Measurements from ENCODE around the gene ACOXL. TPM values are rescaled to one million over a fixed set of nuclear protein-coding genes. Genes with fewer than 3 reads are reported as not detected.

ACOXL gene
- polyA plus RNA-seq, 4 donors = 0.06 to 0.56 TPM; not detected in 2

DNA sequence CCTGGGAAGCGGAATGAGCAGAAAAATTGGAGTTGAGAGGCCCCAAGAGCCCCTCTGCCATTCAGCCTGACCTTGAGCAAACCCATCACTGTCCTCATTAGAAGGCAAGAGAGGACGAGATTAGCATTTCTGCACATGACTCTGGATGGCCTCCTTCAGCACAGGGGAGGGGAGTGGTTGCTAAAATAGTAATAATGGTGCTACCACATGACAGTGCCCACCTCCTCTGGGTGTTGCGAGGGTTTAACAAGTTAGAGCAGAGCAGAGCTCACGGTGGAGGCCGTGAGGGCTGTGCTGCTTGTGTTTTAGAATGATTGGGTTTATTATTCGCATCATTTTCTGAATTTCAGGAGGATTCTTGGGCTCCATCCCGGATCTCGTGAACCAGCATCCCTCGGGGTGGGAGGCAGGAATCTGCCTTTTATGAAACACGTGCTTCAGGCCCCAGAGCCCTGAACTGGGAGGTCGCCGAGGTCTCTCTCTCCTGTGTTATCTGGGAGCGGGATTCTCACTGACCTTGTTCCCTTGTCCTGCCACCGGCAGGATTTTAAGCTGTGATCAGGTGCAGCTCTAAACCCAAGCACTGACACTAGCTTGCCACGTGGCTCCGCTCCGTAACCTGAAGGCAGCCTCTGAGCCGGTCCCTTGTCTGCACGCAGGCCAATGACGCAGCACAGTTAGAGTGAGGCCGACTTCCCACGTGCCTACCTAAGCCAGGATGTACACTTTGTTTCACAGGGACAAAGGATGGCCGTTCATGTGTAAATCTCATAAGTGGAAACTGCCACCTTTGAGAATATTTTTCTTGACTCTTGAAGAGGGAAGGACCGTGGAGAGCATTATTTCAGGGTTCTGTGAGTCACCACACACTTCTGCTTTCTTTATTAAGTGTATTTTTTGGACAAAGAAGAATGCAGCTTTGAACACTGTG lies 142.3 kb downstream of the ACOXL start:
- H3K9me3 ChIP-seq (ENCODE audit: control insufficient read depth in 2 of 2, insufficient read depth in 1 of 2, low read depth in 1 of 2, low read length in 1 of 2) = no peaks in the 10 kb centered on the region
- H3K27ac ChIP-seq (ENCODE audit: low read depth in 1 of 3, low read length in 2 of 3) = no peak overlapping the region
- no peak for DNase-seq
- no peak overlapping the region for H3K4me3 ChIP-seq (ENCODE audit: low read depth in 1 of 3, low read length in 3 of 3)
- H3K4me1 ChIP-seq (ENCODE audit: control insufficient read depth in 3 of 3, insufficient read depth in 2 of 3, low read depth in 1 of 3, low read length in 2 of 3) = no peaks in the 10 kb centered on the region
- peaks cover 0 to 4% (median 0%) of the 10 kb centered on the region in 3 donors for H3K27me3 ChIP-seq (ENCODE audit: control insufficient read depth in 3 of 3, insufficient read depth in 3 of 3, low read length in 3 of 3)
- 83 to 87% (median 84%) methylated on average over 24 of the region's 24 CpGs for WGBS, 3 donors
- H3K36me3 ChIP-seq (ENCODE audit: control insufficient read depth in 3 of 3, insufficient read depth in 2 of 3, low read depth in 1 of 3, low read length in 3 of 3) = no peaks in the 10 kb centered on the region
- no peak for FAIRE-seq

DNA sequence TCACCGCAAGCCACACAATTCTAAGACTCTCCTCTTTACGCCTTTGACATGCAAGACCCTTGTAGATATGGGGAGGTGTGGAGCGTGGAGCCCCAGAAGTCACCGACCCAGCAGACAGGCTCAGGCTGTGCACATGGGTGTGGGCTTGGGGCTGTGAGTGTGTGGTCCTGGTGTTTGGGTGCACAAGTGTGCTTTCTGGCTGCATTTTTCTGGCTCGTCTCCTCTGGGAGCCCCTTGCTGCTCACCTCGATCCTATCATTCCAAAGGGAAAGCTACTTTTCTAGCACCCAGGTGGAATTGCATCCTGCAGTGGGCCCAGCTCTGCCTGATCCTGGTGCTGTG lies 143.0 kb downstream of the ACOXL start:
- Histone ChIP-seq H3K27me3 (ENCODE audit: control insufficient read depth in 3 of 3, insufficient read depth in 3 of 3, low read length in 3 of 3) (peaks cover 0 to 4% (median 0%) of the 10 kb centered on the region in 3 donors), H3K36me3 (ENCODE audit: control insufficient read depth in 3 of 3, insufficient read depth in 2 of 3, low read depth in 1 of 3, low read length in 3 of 3) (no peaks in the 10 kb centered on the region), H3K27ac (ENCODE audit: low read depth in 1 of 3, low read length in 2 of 3) (no peak overlapping the region), H3K4me3 (ENCODE audit: low read depth in 1 of 3, low read length in 3 of 3) (no peak overlapping the region), H3K9me3 (ENCODE audit: control insufficient read depth in 2 of 2, insufficient read depth in 1 of 2, low read depth in 1 of 2, low read length in 1 of 2) (no peaks in the 10 kb centered on the region), H3K4me1 (ENCODE audit: control insufficient read depth in 3 of 3, insufficient read depth in 2 of 3, low read depth in 1 of 3, low read length in 2 of 3) (no peaks in the 10 kb centered on the region)
- WGBS, 3 donors = 85 to 94% (median 88%) methylated on average over 6 of the region's 6 CpGs
- DNase-seq (no peak), FAIRE-seq (no peak)

DNA sequence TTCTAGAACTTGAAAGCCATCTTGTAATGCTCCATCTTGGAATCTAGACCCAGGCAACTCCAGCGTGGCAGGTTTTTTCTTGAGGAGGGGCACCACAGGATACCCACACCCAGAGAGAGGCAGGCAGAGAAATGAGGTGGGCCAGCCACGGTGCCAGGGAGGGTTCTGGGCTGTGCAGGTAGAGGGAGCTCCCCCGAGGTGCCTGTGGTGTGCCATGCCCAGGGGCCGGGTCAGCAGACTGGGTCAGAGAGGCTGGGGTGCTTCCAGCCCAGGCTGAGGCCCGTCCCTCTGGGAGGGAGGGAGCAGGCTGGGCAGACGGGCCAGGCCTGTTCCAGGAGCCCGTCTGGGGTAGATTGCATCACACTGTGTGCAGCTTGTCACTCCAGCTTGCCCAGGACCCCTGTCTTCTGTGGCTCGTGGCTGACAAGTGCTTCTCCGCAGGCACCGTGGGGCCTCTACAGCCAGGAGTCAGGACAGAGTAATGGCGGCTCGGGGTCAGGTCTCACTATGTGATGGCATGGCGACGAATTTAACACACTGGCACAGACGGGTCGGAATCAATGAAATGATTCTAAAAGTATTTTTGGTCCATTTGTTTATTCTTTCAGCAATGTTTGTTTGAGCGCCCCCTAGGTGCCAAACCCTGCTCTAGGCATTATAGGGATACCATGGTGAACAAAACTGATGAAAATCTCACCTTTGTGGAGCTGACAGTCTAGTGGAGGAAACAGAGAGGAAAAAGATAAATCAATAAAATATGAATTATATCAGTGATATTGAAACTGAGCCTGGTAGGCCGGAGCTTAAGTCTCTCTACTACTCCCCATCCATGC lies 144.0 kb downstream of the ACOXL start:
- DNase-seq (no peak), FAIRE-seq (no peak)
- 87 to 94% (median 89%) methylated on average over 15 to 18 of the region's 18 CpGs for WGBS, 3 donors
- no peak overlapping the region for H3K4me3 ChIP-seq (ENCODE audit: low read depth in 1 of 3, low read length in 3 of 3)
- H3K4me1 ChIP-seq (ENCODE audit: control insufficient read depth in 3 of 3, insufficient read depth in 2 of 3, low read depth in 1 of 3, low read length in 2 of 3) = no peaks in the 10 kb centered on the region
- H3K36me3 ChIP-seq (ENCODE audit: control insufficient read depth in 3 of 3, insufficient read depth in 2 of 3, low read depth in 1 of 3, low read length in 3 of 3) = no peaks in the 10 kb centered on the region
- no peak overlapping the region for H3K27ac ChIP-seq (ENCODE audit: low read depth in 1 of 3, low read length in 2 of 3)
- H3K27me3 ChIP-seq (ENCODE audit: control insufficient read depth in 3 of 3, insufficient read depth in 3 of 3, low read length in 3 of 3) = peaks cover 0 to 4% (median 0%) of the 10 kb centered on the region in 3 donors
- H3K9me3 ChIP-seq (ENCODE audit: control insufficient read depth in 2 of 2, insufficient read depth in 1 of 2, low read depth in 1 of 2, low read length in 1 of 2) = no peaks in the 10 kb centered on the region

DNA sequence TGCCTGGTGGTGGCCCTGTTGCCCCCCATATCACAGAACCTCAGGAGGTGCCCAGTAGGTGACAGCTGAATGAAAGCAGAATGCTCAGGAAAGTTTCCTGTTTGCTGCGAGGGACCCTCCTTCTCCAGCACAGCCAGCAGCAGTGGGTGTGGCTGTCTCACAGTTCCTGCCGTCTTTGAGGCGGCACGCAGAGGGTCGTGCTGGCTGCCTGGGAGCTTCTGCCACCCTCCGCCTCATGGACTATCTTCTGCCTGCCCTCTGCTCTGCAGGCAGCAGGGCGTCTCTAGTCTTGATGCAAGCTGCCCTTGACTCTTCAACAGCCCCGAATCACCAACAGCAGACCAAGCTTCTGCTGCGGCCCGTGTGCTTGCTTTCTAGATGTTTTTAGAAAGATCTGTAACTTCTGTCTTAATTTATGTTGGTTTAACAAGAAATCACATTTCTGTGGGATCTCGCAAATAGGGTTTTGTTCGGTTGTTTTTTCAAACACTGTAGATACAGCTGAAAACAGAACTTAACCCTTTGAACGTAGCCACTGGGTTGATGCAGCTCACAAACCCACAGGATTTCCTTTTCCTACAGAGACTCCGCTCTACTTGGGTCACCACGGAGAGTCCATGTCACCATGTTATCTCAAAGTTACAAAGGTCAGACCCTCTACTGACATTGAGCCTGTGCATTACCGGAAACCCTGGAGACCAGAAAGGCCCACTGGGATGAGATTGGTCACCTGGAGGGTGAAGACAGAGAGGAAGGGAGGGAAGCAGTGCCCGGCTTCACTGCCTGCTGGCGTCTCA lies 144.9 kb downstream of the ACOXL start:
- 53 to 70% (median 60%) methylated on average over 18 of the region's 18 CpGs for WGBS, 3 donors

DNA sequence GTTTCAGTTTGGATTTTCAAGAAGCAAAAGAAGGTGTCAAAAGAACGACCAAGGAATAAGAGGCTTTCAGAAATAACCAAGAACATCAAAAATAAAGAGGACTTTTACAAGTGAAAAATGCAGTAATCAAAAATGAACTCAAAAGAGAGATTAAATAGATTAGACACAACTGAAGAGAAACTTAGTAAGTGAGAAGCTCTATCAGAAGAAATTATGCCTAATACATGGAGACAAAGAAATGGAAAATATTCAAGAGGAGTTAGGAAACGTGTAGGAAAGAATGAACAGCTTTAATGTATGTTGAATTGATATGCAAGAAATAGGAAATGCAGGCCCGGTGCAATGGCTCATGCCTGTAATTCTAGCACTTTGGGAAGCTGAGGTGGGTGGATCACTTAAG lies 145.8 kb downstream of the ACOXL start:
- H3K4me1 ChIP-seq (ENCODE audit: control insufficient read depth in 3 of 3, insufficient read depth in 2 of 3, low read depth in 1 of 3, low read length in 2 of 3) = no peaks in the 10 kb centered on the region
- no peak overlapping the region for H3K27ac ChIP-seq (ENCODE audit: low read depth in 1 of 3, low read length in 2 of 3)
- no peaks in the 10 kb centered on the region for H3K36me3 ChIP-seq (ENCODE audit: control insufficient read depth in 3 of 3, insufficient read depth in 2 of 3, low read depth in 1 of 3, low read length in 3 of 3)
- no peak overlapping the region for H3K4me3 ChIP-seq (ENCODE audit: low read depth in 1 of 3, low read length in 3 of 3)
- DNase-seq (no peak), FAIRE-seq (no peak)
- 85 to 91% (median 87%) methylated on average over 3 of the region's 3 CpGs for WGBS, 3 donors
- peaks cover 0 to 4% (median 0%) of the 10 kb centered on the region in 3 donors for H3K27me3 ChIP-seq (ENCODE audit: control insufficient read depth in 3 of 3, insufficient read depth in 3 of 3, low read length in 3 of 3)
- no peaks in the 10 kb centered on the region for H3K9me3 ChIP-seq (ENCODE audit: control insufficient read depth in 2 of 2, insufficient read depth in 1 of 2, low read depth in 1 of 2, low read length in 1 of 2)

More for the DNA sequence above, 144.9 kb downstream of the ACOXL start:
- no peaks in the 10 kb centered on the region for H3K36me3 ChIP-seq (ENCODE audit: control insufficient read depth in 3 of 3, insufficient read depth in 2 of 3, low read depth in 1 of 3, low read length in 3 of 3)
- H3K27me3 ChIP-seq (ENCODE audit: control insufficient read depth in 3 of 3, insufficient read depth in 3 of 3, low read length in 3 of 3) = peaks cover 0 to 4% (median 0%) of the 10 kb centered on the region in 3 donors
- no peak overlapping the region for H3K4me3 ChIP-seq (ENCODE audit: low read depth in 1 of 3, low read length in 3 of 3)
- no peak for FAIRE-seq
- no peaks in the 10 kb centered on the region for H3K4me1 ChIP-seq (ENCODE audit: control insufficient read depth in 3 of 3, insufficient read depth in 2 of 3, low read depth in 1 of 3, low read length in 2 of 3)
- no peaks in the 10 kb centered on the region for H3K9me3 ChIP-seq (ENCODE audit: control insufficient read depth in 2 of 2, insufficient read depth in 1 of 2, low read depth in 1 of 2, low read length in 1 of 2)
- no peak overlapping the region for H3K27ac ChIP-seq (ENCODE audit: low read depth in 1 of 3, low read length in 2 of 3)
- DNase-seq = no peak

DNA sequence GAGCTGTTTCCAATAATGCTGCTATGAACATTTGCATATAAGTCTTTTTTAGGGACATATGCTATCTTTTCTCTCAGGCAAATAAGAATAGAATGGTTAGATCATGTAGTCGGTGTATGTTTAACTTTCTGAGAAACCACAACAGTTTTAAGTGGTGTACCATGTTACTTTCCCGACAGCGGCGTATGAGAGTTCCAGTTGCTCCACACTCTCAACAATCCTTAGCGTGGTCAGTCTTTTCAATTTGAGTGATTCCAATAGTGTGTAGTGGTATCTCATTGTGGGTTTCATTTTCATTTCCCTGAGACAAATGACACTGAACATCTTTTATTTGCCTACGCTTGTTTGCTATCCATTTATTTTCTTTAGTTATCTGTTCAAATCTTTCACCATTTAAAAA lies 149.5 kb downstream of the ACOXL start:
- no peaks in the 10 kb centered on the region for H3K36me3 ChIP-seq (ENCODE audit: control insufficient read depth in 3 of 3, insufficient read depth in 2 of 3, low read depth in 1 of 3, low read length in 3 of 3)
- peaks cover 0 to 4% (median 0%) of the 10 kb centered on the region in 3 donors for H3K27me3 ChIP-seq (ENCODE audit: control insufficient read depth in 3 of 3, insufficient read depth in 3 of 3, low read length in 3 of 3)
- no peaks in the 10 kb centered on the region for H3K9me3 ChIP-seq (ENCODE audit: control insufficient read depth in 2 of 2, insufficient read depth in 1 of 2, low read depth in 1 of 2, low read length in 1 of 2)
- H3K27ac ChIP-seq (ENCODE audit: low read depth in 1 of 3, low read length in 2 of 3) = no peak overlapping the region
- FAIRE-seq (no peak), DNase-seq (no peak)
- H3K4me1 ChIP-seq (ENCODE audit: control insufficient read depth in 3 of 3, insufficient read depth in 2 of 3, low read depth in 1 of 3, low read length in 2 of 3) = no peaks in the 10 kb centered on the region
- WGBS, 3 donors = 73 to 91% (median 82%) methylated on average over 6 of the region's 6 CpGs
- no peak overlapping the region for H3K4me3 ChIP-seq (ENCODE audit: low read depth in 1 of 3, low read length in 3 of 3)

DNA sequence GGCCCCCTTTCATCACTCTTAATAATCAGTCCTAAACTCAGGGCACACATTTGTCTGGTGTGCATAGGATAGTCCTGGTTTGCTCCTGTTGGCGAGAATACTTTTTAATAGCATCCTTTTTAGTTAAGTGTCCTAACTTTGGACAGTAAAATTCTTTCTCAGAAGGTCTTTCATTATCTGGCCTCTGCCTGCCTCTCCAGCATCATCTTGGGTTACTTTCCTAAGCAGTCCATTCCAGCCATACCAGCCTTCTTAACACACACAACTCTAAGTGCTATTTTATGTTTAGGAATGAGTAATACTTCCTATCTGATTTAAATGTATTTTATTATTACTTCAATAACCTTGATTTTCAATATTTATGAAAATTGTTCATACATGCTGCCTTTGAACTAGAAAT lies 151.0 kb downstream of the ACOXL start:
- H3K27me3 ChIP-seq (ENCODE audit: control insufficient read depth in 3 of 3, insufficient read depth in 3 of 3, low read length in 3 of 3) = peaks cover 0 to 1% (median 0%) of the 10 kb centered on the region in 3 donors
- H3K4me1 ChIP-seq (ENCODE audit: control insufficient read depth in 3 of 3, insufficient read depth in 2 of 3, low read depth in 1 of 3, low read length in 2 of 3) = no peaks in the 10 kb centered on the region
- H3K27ac ChIP-seq (ENCODE audit: low read depth in 1 of 3, low read length in 2 of 3) = no peak overlapping the region
- WGBS, 3 donors = 95 to 100% (median 97%) methylated on average over 1 of the region's 1 CpG
- no peak for DNase-seq
- H3K4me3 ChIP-seq (ENCODE audit: low read depth in 1 of 3, low read length in 3 of 3) = no peak overlapping the region
- no peak for FAIRE-seq
- no peaks in the 10 kb centered on the region for H3K36me3 ChIP-seq (ENCODE audit: control insufficient read depth in 3 of 3, insufficient read depth in 2 of 3, low read depth in 1 of 3, low read length in 3 of 3)
- H3K9me3 ChIP-seq (ENCODE audit: control insufficient read depth in 2 of 2, insufficient read depth in 1 of 2, low read depth in 1 of 2, low read length in 1 of 2) = no peaks in the 10 kb centered on the region

DNA sequence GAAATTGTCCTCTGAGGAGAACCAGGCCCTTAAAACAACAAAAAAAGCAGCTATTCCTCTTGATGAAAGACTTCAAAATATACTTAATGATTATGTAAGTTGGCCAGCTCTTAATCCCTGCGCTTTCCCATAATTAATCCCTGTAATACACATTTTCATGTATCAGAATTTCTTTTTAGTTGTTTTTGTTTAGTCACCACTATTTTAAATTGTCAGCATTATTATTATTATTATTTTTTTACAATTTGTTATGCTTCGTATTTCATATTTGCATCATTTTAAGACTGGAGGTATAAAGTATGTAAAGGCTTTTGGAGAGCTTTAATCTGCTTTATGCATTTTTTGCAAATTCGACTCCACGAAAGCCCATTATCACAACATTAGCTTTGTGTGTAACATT lies 152.9 kb downstream of the ACOXL start:
- WGBS, 3 donors = 85 to 94% (median 87%) methylated on average over 4 of the region's 4 CpGs
- DNase-seq (no peak), FAIRE-seq (no peak)

More for the DNA sequence above, 152.9 kb downstream of the ACOXL start:
- Histone ChIP-seq H3K27ac (ENCODE audit: low read depth in 1 of 3, low read length in 2 of 3) (no peak overlapping the region), H3K9me3 (ENCODE audit: control insufficient read depth in 2 of 2, insufficient read depth in 1 of 2, low read depth in 1 of 2, low read length in 1 of 2) (no peaks in the 10 kb centered on the region), H3K4me1 (ENCODE audit: control insufficient read depth in 3 of 3, insufficient read depth in 2 of 3, low read depth in 1 of 3, low read length in 2 of 3) (no peaks in the 10 kb centered on the region), H3K27me3 (ENCODE audit: control insufficient read depth in 3 of 3, insufficient read depth in 3 of 3, low read length in 3 of 3) (no peaks in the 10 kb centered on the region), H3K36me3 (ENCODE audit: control insufficient read depth in 3 of 3, insufficient read depth in 2 of 3, low read depth in 1 of 3, low read length in 3 of 3) (no peaks in the 10 kb centered on the region), H3K4me3 (ENCODE audit: low read depth in 1 of 3, low read length in 3 of 3) (no peak overlapping the region)

All from small intestine (tissue), 7 donors.